Neural crest cell (in vitro differentiated cells): ENCODE data around the gene SF3A1. TPM values are rescaled to one million over a fixed set of nuclear protein-coding genes. Genes with fewer than 3 reads are reported as not detected.

ENCODE experiments used
- DNase-seq: peaks from one replicate; pipeline ENCODE4 v3.0.0; 2021; ENCODE audit warnings: low read depth, mixed read lengths, low spot score
- H3K27ac Mint-ChIP-seq: one replicate; pipeline ENCODE4 v1.8.0; 2021; ENCODE audit warnings: mild to moderate bottlenecking, mixed read lengths; ENCODE audit not compliant: unreplicated experiment
- H3K27me3 Mint-ChIP-seq: 2 replicates; pipeline ENCODE4 v1.8.0; 2021; ENCODE audit warnings: low read depth, mild to moderate bottlenecking, mixed read lengths
- H3K36me3 Mint-ChIP-seq: 2 replicates; pipeline ENCODE4 v1.8.0; 2021; ENCODE audit warnings: low read depth, mild to moderate bottlenecking, mixed read lengths
- H3K4me1 Mint-ChIP-seq: 2 replicates; pipeline ENCODE4 v1.8.0; 2021; ENCODE audit warnings: mixed read lengths
- H3K4me3 Mint-ChIP-seq: one replicate; pipeline ENCODE4 v1.8.0; 2021; ENCODE audit warnings: mild to moderate bottlenecking, mixed read lengths
- H3K9me3 Mint-ChIP-seq: 2 replicates; pipeline ENCODE4 v1.8.0; 2021; ENCODE audit warnings: mixed read lengths
- CTCF ChIP-seq: fragments of 200-600 bp; sonication (generic); conservative IDR thresholded peaks from 2 replicates; pipeline ENCODE4 v1.5.0; 2021; ENCODE audit warnings: antibody characterized with exemption, mild to moderate bottlenecking
- total RNA-seq: library from RNA; stranded (reverse); gene quantifications from 2 replicates; pipeline ENCODE4 v1.2.1, GENCODE V29; 2021

SF3A1 gene
- total RNA-seq, 1 donor from 2014 or later, result 265 TPM

GRCh38 chr22:30294830-30295229 is 61.9 kb downstream of the SF3A1 start:
- H3K27ac Mint-ChIP-seq, result no peak overlapping the region

GRCh38 chr22:30294066-30294465 is 62.6 kb downstream of the SF3A1 start:
- peaks cover 6% of the 10 kb centered on the region for H3K4me1 Mint-ChIP-seq
- no peaks in the 10 kb centered on the region for H3K27me3 Mint-ChIP-seq
- no peak for TF ChIP-seq CTCF
- no peak for DNase-seq
- H3K36me3 Mint-ChIP-seq, result no peaks in the 10 kb centered on the region
- H3K4me3 Mint-ChIP-seq, result no peak overlapping the region
- H3K27ac Mint-ChIP-seq, result peak overlapping the region; percentile 43
- no peaks in the 10 kb centered on the region for H3K9me3 Mint-ChIP-seq

More at GRCh38 chr22:30294830-30295229, 61.9 kb downstream of the SF3A1 start:
- TF ChIP-seq CTCF, result no peak
- Mint-ChIP-seq H3K4me3 (no peak overlapping the region), H3K36me3 (no peaks in the 10 kb centered on the region), H3K4me1 (peaks cover 4% of the 10 kb centered on the region), H3K9me3 (no peaks in the 10 kb centered on the region), H3K27me3 (no peaks in the 10 kb centered on the region)
- no peak for DNase-seq

- no peak for TF ChIP-seq CTCF
- no peak for DNase-seq
- H3K4me1 Mint-ChIP-seq, result peaks cover 12% of the 10 kb centered on the region
- H3K27me3 Mint-ChIP-seq, result peaks cover 3% of the 10 kb centered on the region
- H3K36me3 Mint-ChIP-seq, result no peaks in the 10 kb centered on the region
- no peaks in the 10 kb centered on the region for H3K9me3 Mint-ChIP-seq
- no peak overlapping the region for H3K27ac Mint-ChIP-seq
- no peak overlapping the region for H3K4me3 Mint-ChIP-seq
Observed at GRCh38 chr22:30293026-30293425, 63.7 kb downstream of the SF3A1 start.

GRCh38 chr22:30292069-30292970 is 64.4 kb downstream of the SF3A1 start:
- no peak for DNase-seq
- Mint-ChIP-seq H3K36me3 (no peaks in the 10 kb centered on the region), H3K4me3 (no peak overlapping the region), H3K27ac (no peak overlapping the region), H3K4me1 (peaks cover 16% of the 10 kb centered on the region), H3K9me3 (no peaks in the 10 kb centered on the region), H3K27me3 (peaks cover 3% of the 10 kb centered on the region)
- no peak for TF ChIP-seq CTCF

GRCh38 chr22:30291058-30291892 is 65.4 kb downstream of the SF3A1 start:
- Mint-ChIP-seq H3K4me1 (peaks cover 16% of the 10 kb centered on the region), H3K27ac (no peak overlapping the region), H3K27me3 (peaks cover 3% of the 10 kb centered on the region), H3K36me3 (no peaks in the 10 kb centered on the region), H3K9me3 (no peaks in the 10 kb centered on the region), H3K4me3 (no peak overlapping the region)
- no peak for TF ChIP-seq CTCF
- no peak for DNase-seq
